ENCODE measurements around the gene RANBP3.
"Not testable (repeated sequence)": the region's sequence is repeated elsewhere in the genome, so short reads cannot be mapped to it uniquely, and the experiment has no call there.

Gene RANBP3

GRCh38 chr19:6010107-6010506 is 32.2 kb upstream of the RANBP3 start:
- no peak for DNase-seq
- in situ Hi-C loops (cut with HindIII; ENCODE audit: low pct_ligation_motif_present, low pct_unique_long_range_greater_than_20kb, low sequenced_read_pairs), result no loop called here

GRCh38 chr19:6007866-6008265 is 29.9 kb upstream of the RANBP3 start:
- no peak for DNase-seq
- in situ Hi-C loops (cut with HindIII; ENCODE audit: low pct_ligation_motif_present, low pct_unique_long_range_greater_than_20kb, low sequenced_read_pairs), result no loop called here

DNA sequence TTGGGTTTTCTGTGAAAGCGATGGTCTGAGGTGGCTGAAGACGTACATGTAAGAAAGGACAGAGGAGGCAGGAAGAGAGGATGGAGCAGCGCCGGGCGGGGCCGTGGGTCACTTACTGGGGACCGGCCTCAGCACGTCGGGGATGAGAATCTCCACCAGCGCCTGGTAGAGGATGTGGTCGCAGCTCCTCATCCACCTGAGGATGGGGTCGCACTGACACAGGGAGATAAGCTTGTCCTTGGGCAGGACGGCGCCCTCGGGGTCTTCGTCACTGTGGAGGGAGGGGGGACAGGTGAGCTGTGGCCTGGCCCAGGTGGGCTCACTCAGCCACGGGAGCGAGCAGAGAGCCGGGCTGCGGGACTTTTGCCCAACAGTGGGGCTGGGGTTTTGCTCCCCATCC is 29.0 kb upstream of the RANBP3 start:
- DNase-seq, result no peak
- in situ Hi-C loops (cut with HindIII; ENCODE audit: low pct_ligation_motif_present, low pct_unique_long_range_greater_than_20kb, low sequenced_read_pairs), result no loop called here

GRCh38 chr19:6006070-6006446 is 28.1 kb upstream of the RANBP3 start:
- DNase-seq; in situ Hi-C loops (cut with HindIII; ENCODE audit: low pct_ligation_motif_present, low pct_unique_long_range_greater_than_20kb, low sequenced_read_pairs): not testable (repeated sequence)

DNA sequence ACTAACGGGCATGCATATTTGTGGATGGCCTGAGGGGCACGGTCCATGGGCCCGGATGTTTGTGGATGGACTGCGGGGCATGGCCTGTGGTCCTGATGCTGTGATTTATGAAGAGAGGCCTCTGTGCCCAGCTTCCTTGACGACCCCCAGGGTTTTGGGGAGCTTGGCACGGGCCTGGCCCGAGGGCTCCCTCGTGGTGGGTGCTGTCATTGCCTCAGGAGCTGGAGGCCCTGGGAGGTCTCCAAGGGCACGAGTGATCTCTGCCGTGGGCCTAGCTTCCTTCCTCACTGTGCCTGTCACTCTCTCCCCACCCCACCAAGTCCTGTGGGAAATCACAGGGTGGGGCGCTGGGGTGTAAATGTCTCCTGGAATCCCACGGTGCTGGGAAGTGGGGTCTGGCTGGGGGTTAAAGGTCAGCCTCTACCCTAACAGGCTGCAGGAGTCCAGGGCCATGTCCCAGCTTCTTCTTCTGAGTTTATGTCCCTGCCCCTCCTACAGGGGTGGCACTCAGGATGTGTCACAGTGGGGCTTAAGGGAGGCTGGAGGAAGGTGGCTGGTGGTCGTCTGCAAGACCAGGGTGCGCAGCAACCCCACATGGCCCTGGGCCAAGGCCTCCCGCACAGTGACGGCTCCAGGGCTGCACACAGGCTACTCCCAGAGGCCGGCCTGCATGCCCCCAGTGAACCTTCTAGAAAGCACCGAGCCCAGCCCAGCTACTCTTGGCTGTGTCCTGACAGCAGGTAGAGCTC is 27.6 kb upstream of the RANBP3 start:
- in situ Hi-C loops (cut with HindIII; ENCODE audit: low pct_ligation_motif_present, low pct_unique_long_range_greater_than_20kb, low sequenced_read_pairs), result no loop called here
- no peak for DNase-seq

DNA sequence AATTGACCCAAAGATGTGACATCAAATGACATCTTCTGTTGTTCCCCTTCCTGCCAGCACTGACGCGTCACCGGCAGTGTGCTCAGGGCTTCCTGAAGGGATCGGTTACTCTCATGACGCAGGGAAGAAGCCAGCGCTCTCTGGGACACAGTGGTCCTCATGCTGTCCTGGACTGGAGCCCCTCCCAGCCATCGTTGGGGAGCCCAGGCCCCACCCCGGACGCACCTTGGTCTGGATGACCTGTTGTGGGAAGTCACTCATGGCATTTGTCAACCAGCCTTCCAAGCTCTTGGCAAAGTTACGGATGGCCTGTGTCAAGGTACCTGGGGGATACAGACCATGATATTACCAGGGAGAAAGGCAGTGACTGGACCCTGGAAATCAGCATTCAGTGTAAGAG is 26.0 kb upstream of the RANBP3 start:
- in situ Hi-C loops (cut with HindIII; ENCODE audit: low pct_ligation_motif_present, low pct_unique_long_range_greater_than_20kb, low sequenced_read_pairs), result no loop called here
- no peak for DNase-seq

DNA sequence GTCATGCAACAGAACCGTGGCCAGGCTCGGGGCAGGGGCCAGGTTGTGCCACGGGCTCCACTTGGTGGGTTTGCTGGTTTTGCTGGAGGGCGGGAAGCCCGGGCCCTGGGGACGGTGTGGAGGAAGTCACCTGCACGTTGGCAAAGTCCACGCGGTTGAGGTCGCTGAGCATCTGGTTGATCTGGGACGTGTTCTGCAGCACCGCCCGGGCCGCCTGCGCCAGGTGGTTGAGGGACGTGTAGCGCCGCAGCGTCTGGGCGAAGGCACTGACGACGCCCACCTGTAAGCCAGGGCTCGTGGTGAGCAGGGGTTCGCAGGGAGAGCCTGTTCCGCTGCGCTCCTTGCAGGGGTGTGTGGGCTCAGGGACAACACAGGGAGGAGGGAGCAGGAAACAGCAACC is 24.7 kb upstream of the RANBP3 start:
- DNase-seq, result no peak
- in situ Hi-C loops (cut with HindIII; ENCODE audit: low pct_ligation_motif_present, low pct_unique_long_range_greater_than_20kb, low sequenced_read_pairs), result no loop called here

DNA sequence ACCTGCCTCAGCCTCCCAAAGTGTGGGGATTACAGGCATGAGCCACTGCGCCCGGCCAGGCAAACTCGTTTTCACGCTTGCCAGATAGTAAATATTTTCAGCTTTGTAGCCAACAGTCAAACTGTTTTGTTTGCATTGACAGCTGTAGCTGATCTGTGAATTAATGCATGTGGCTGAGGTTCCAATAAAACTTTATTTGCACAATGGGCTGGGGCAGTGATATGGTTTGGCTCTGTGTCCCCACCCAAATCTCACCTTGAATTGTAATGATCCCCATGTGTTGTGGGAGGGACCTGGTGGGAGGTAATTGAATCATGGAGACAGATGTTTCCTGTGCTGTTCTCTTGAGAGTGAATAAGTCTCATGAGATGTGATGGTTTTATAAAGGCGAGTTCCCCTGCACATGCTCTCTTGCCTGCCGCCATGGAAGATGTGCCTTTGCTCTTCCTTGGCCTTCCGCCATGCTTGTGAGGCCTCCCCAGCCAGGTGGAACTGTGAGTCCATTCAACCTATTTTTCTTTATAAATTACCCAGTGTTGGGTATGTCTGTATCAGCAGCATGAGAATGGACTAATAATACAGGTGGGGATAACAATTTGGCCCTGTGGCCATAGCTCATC is 22.4 kb upstream of the RANBP3 start:
- DNase-seq, result no peak
- in situ Hi-C loops (cut with HindIII; ENCODE audit: low pct_ligation_motif_present, low pct_unique_long_range_greater_than_20kb, low sequenced_read_pairs), result no loop called here

GRCh38 chr19:5999693-6000092 is 21.8 kb upstream of the RANBP3 start:
- no peak for DNase-seq
- in situ Hi-C loops (cut with HindIII; ENCODE audit: low pct_ligation_motif_present, low pct_unique_long_range_greater_than_20kb, low sequenced_read_pairs), result no loop called here

DNA sequence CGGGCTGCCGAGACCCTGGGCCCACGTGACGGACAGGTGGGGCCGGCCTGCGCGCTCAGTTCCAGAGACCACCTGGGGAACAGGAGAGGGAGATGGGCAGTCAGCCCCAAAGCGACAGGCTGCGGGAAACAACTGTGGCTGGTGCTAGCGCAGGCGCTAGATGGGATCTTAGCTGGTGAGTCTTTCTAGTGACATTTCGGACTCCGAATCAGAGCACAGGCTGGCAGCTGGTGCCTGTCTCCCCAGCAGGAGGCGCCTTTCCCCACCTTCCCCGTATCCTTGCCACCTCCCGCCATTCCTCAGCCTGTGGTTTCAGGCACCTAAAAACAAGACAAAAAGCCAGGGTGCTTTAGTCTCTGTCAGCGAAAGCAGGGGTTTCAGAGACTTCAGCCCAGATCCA is 19.4 kb upstream of the RANBP3 start:
- in situ Hi-C loops (cut with HindIII; ENCODE audit: low pct_ligation_motif_present, low pct_unique_long_range_greater_than_20kb, low sequenced_read_pairs), result no loop called here
- no peak for DNase-seq

DNA sequence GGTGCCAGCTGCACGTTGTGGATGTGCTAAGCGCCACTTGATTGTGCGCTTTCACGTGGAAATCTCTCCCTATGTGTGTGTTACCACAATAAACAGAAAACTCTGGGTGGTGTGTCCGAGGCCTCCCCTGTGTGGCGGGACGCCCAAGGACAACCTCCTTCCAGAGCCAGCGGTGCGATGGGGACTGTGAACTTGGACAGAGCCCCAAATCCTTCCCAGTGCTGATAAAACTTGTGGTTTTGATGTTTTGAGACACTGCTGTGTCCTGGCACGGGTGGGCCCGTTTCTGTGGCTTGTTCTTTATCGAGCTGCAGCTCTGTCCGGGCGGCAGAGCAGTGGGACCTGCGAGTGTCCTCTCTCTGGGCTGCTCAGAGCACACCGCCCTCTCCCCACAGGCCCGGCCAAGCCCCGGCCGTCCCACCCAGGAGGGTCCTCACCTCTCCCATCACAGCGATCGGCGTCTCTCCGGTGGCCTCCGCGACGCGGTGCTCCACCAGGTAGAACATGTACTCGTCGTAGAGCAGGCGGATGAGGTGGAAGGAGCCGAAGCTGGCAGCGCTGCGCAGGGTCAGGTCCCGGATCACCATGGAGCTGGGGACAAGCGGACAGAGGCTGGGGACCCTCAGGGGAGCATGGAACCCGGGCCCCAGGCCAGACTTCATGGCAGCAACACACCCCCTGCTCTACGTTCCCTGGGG is 18.8 kb upstream of the RANBP3 start:
- DNase-seq, result no peak
- in situ Hi-C loops (cut with HindIII; ENCODE audit: low pct_ligation_motif_present, low pct_unique_long_range_greater_than_20kb, low sequenced_read_pairs), result no loop called here

GRCh38 chr19:5996102-5996501 is 18.2 kb upstream of the RANBP3 start:
- in situ Hi-C loops (cut with HindIII; ENCODE audit: low pct_ligation_motif_present, low pct_unique_long_range_greater_than_20kb, low sequenced_read_pairs), result no loop called here
- no peak for DNase-seq

DNA sequence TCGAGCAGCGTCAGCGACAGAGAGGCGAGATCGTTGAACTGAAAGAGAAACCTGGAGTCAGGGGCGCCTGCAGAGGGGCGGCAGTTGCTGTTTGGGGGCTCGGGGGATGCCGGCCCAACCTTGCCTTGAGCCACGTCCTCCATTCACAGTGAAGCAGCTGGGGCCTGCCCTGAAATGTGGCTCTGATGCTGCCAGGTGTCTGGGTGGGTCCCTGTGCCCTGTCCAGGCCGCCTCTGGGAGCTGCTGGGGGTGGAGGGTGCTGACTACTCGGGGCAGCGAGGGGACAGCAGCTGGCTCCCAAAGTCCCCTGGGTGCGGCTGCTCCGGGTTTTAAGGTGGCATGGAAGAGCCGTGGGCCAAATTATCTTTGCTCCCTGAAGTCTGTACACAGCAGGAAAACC is 17.7 kb upstream of the RANBP3 start:
- in situ Hi-C loops (cut with HindIII; ENCODE audit: low pct_ligation_motif_present, low pct_unique_long_range_greater_than_20kb, low sequenced_read_pairs), result no loop called here
- DNase-seq, result no peak

- in situ Hi-C loops (cut with HindIII; ENCODE audit: low pct_ligation_motif_present, low pct_unique_long_range_greater_than_20kb, low sequenced_read_pairs), result no loop called here
- no peak for DNase-seq
These were observed 16.6 kb upstream of the RANBP3 start for GRCh38 chr19:5994405-5995165.

GRCh38 chr19:5993648-5994358 is 15.9 kb upstream of the RANBP3 start:
- DNase-seq, result no peak
- in situ Hi-C loops (cut with HindIII; ENCODE audit: low pct_ligation_motif_present, low pct_unique_long_range_greater_than_20kb, low sequenced_read_pairs), result no loop called here

GRCh38 chr19:5993201-5993600 is 15.3 kb upstream of the RANBP3 start:
- DNase-seq, result no peak
- in situ Hi-C loops (cut with HindIII; ENCODE audit: low pct_ligation_motif_present, low pct_unique_long_range_greater_than_20kb, low sequenced_read_pairs), result no loop called here

DNA sequence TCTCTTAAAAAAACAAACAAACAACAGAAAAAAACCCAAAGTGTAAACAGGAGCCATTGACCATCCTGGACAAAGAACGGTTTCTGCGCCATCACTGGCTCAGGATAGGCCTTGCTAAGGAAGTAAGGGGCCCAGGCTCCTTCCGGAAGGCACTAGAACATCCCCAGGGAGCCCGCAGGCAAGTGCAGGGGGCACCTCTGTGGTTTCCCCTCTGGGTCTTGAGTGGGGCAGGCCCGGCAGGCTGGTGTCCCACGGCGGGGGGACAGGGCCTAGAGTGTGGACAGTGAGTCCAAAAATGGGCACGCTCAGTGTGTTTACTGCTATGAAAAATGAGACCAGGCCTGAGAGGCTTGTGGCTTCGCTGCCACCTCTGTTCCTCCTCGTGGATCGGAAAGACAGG is 14.8 kb upstream of the RANBP3 start:
- DNase-seq, result no peak
- in situ Hi-C loops (cut with HindIII; ENCODE audit: low pct_ligation_motif_present, low pct_unique_long_range_greater_than_20kb, low sequenced_read_pairs), result no loop called here

DNA sequence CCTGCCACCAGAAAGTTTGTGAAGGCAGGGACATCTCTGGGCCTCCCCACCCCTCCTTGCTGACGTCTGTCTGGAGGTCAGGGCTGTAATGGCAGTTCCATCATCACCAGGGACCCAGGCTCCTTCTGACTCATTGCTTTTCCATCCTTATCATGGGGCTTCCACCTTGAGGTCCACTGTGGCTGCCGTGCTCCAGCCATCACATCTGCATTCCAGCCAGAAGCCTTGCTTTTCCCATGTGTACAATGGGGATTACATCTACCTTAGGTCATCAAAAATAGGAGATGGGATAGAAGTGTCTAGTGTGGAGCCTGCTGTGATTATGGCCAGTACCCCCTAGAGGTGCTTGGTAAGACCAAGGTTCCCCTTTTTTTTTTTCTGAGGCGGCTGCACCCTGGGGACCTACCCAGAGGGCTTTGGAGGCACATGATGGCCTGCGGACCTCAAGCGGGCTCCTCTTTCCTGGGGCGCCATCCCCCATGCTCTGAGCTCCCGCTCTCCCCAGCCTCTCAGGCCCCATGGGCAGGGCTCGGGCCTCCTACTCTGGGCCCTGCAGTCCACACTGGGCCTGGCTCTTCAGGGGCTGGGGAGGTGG is 13.4 kb upstream of the RANBP3 start:
- DNase-seq, result no peak
- in situ Hi-C loops (cut with HindIII; ENCODE audit: low pct_ligation_motif_present, low pct_unique_long_range_greater_than_20kb, low sequenced_read_pairs), result no loop called here

Measured in ACHN (cell line).